DND-41 (cell line): ENCODE results near the gene ADAMTS3.

Source experiments
- CTCF ChIP-seq: IDR thresholded peaks from 2 replicates; pipeline ENCODE4 v1.5.1; 2012; ENCODE audit warnings: borderline replicate concordance, low read length, moderate library complexity, mild to moderate bottlenecking; ENCODE audit not compliant: poor library complexity, severe bottlenecking; ENCODE audit errors: extremely low read depth
- EZH2 ChIP-seq: IDR thresholded peaks from 3 replicates; pipeline ENCODE4 v1.6.1; 2012; ENCODE audit warnings: borderline replicate concordance, low read depth, mild to moderate bottlenecking, moderate library complexity, low read length, inconsistent platforms; ENCODE audit not compliant: severe bottlenecking

- no peak for TF ChIP-seq CTCF
- no peak for TF ChIP-seq EZH2
Measured at GRCh38 chr4:72525938-72526337, 43.1 kb downstream of the ADAMTS3 start.
